HUES48 (cell line): ENCODE results near the gene ARFGAP1.

Experiments
- H3K27ac ChIP-seq: one replicate; pipeline ENCODE4 v1.7.0; 2013; ENCODE audit warnings: low read depth, low read length, inconsistent platforms
- H3K27me3 ChIP-seq: 2 replicates; pipeline ENCODE4 v1.6.1; 2013; ENCODE audit warnings: mild to moderate bottlenecking, low read length; ENCODE audit not compliant: control insufficient read depth, insufficient read depth
- H3K36me3 ChIP-seq: 2 replicates; pipeline ENCODE4 v1.6.1; 2013; ENCODE audit warnings: low read length; ENCODE audit not compliant: control insufficient read depth, insufficient read depth
- H3K4me1 ChIP-seq: 2 replicates; pipeline ENCODE4 v1.6.1; 2013; ENCODE audit warnings: mild to moderate bottlenecking, low read length; ENCODE audit not compliant: control insufficient read depth, insufficient read depth
- H3K4me3 ChIP-seq: 2 replicates; pipeline ENCODE4 v1.5.1; 2013; ENCODE audit warnings: mild to moderate bottlenecking, low read depth, low read length
- H3K9ac ChIP-seq: 2 replicates; pipeline ENCODE4 v1.6.1; 2013; ENCODE audit warnings: mild to moderate bottlenecking, low read depth, low read length, moderate library complexity
- H3K9me3 ChIP-seq: 2 replicates; pipeline ENCODE4 v1.6.1; 2013; ENCODE audit warnings: low read length; ENCODE audit not compliant: control insufficient read depth, insufficient read depth

Gene ARFGAP1

DNA sequence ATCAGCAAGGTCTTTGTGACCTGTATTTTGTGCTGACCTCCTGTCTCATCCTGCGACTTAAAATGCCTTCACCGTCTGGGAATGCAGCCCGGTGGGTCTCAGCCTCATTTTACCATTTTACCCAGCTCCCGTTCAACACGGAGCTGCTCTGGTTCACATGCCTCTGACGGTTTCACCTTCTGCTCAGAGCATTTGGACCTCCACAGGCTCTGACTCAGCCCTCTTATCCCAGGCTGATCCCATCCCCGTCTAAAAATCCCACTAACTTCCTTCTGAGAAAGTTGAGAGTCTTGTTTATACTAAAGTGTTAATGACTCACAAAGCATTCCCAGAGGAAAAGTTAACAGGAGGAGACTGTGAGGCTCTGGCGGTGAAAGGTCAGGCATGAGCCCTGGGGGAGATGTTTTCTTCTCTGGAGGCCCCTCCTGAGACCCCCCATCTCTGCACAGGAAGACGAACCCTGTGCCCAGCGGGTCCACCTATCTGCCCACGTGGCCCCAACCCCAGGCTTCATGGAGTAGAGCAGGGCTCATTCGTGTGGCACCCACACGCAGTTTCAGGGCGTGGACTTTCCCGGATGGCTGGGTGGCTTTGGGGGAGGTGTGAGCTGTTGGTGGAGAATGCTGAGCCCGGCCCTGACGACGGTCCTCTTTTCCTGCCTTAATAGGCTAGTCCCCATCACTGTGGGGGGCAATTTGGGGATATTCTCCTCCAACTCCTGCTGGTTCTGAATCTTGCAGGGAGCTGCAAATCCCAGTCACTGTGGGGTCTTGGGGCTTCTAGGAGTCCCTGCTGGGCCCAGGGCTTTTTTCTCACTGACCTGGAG, 40.2 kb upstream of the ARFGAP1 start:
- H3K9ac ChIP-seq = no peak overlapping the region
- H3K27ac ChIP-seq = peak overlapping the region; percentile 60
- peaks cover 2% of the 10 kb centered on the region for H3K27me3 ChIP-seq
- H3K4me1 ChIP-seq = peaks cover 30% of the 10 kb centered on the region
- H3K4me3 ChIP-seq = no peak overlapping the region
- no peaks in the 10 kb centered on the region for H3K36me3 ChIP-seq
- no peaks in the 10 kb centered on the region for H3K9me3 ChIP-seq

DNA sequence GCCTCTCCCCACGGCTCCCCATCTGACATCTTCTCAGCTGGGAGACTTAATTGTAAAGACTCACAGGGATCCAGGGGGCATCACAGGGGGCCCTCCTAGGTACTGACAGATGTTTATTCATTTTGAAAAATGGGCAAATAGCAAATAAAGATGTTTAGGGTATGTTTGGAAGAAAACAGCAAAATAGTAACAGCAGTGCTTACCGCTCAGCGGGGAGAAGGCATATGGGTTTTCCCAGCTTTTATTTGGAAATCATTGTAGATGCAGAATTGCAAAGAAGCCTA, 39.6 kb upstream of the ARFGAP1 start:
- Histone ChIP-seq H3K4me1 (peaks cover 30% of the 10 kb centered on the region), H3K9me3 (no peaks in the 10 kb centered on the region), H3K4me3 (no peak overlapping the region), H3K9ac (no peak overlapping the region), H3K36me3 (no peaks in the 10 kb centered on the region), H3K27ac (peak overlapping the region; percentile 60), H3K27me3 (peaks cover 2% of the 10 kb centered on the region)

DNA sequence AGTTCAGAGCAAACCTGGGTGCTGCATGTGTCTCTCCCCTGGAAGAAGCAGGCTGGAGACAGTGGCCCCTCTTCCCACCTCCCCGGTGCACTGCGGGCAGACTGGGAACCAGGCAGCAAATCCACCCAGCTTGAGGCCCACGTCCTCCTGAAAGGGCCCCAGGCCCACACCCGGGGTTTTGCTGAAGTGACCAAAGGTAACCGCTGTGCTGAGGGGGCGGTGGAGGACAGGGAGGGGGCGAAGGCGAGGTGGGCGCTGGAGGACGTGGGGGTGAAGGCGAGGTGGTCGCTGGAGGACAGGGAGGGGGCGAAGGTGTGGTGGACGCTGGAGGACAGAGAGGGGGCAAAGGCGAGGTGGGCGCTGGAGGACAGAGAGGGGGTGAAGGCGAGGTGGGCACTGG, 38.7 kb upstream of the ARFGAP1 start:
- Histone ChIP-seq H3K36me3 (no peaks in the 10 kb centered on the region), H3K27ac (no peak overlapping the region), H3K4me3 (no peak overlapping the region), H3K27me3 (peaks cover 2% of the 10 kb centered on the region), H3K9me3 (no peaks in the 10 kb centered on the region), H3K9ac (no peak overlapping the region), H3K4me1 (peaks cover 26% of the 10 kb centered on the region)

DNA sequence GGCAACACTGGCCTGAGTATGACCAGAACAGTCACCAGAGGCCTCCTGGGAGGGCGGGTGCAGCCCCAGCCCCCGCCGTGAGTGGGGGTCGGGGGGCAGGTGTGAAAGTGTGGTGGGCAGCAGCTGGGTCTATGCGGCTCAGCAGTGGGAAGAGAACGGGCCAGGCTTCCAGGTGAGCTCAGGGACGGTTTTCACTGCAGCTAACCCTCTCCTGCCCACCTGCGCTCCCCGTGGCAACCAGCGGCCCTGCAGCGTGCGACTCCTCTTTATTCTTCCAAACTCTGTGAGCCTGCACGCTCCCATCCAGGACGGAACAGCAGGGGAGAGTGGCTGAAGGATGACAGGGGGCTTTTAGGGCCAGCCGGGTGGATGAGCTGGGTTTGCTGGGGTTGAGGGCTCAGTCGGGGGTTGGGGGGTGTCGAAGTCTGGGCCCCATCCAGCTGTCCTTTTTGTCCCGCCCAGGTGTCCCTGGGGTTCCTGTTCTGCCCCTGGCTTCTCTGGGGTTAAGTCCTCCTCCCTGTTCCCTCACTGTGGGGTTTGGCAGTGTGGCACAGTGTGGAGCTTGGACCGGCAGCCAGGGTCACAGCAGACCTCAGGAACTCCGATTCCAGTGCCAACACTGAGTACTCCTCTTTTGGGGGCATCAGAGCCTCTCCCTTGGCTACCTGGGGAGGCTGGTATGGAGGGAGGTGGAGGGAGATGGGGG, 37.8 kb upstream of the ARFGAP1 start:
- Histone ChIP-seq H3K9ac (no peak overlapping the region), H3K4me3 (0 out of 2 replicates have a peak overlapping the region, but pooled peaks have one; percentile 29), H3K27me3 (no peaks in the 10 kb centered on the region; the same call in 1 of the 2 replicates), H3K4me1 (peaks cover 17% of the 10 kb centered on the region), H3K27ac (no peak overlapping the region), H3K9me3 (no peaks in the 10 kb centered on the region), H3K36me3 (no peaks in the 10 kb centered on the region)

DNA sequence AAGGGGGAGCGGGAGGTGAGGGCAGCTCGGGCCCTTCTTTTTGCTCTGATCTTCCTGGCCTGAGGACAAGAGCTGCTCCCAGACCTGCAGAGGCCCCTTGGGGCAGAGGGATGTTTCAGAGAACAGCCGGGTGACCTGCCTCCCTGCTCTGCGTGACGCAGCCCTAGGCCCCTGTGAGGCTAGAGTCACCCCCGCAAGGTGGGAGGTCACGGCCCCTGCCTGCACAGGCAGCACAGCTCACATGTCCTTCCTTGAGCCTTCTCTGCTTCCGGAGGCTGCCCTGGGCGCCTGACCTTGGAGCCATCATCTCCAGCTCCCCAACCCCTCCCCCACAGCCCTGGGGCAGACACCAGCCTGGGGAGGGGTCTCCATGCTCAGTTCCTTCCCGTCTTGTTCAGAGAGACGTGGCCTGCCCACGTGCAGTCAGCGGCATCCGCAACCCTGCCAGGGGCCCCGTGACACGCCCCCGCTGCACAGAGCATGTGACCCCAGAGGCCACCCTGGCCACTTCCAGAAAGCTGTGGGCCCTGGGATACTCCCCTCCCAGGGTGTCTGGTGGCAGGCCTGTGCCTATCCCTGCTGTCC, 37.1 kb upstream of the ARFGAP1 start, which contains the start of gene BIRC7:
TSS of gene BIRC7 (plus strand) at position 507 of the 585 bp plus-strand sequence. CDS start 192 bp downstream, outside the sequence.
- no peak within 1 kb of the TSS for H3K27ac ChIP-seq
- no peak within 1 kb of the TSS for H3K9ac ChIP-seq
- no peaks in the 10 kb centered on the region for H3K36me3 ChIP-seq
- H3K4me3 ChIP-seq = 0 out of 2 replicates have a peak within 1 kb of the TSS, but pooled peaks have one; percentile 29
- peaks cover 11% of the 10 kb centered on the region for H3K4me1 ChIP-seq
- H3K9me3 ChIP-seq = no peaks in the 10 kb centered on the region
- no peaks in the 10 kb centered on the region; the same call in 1 of the 2 replicates for H3K27me3 ChIP-seq

DNA sequence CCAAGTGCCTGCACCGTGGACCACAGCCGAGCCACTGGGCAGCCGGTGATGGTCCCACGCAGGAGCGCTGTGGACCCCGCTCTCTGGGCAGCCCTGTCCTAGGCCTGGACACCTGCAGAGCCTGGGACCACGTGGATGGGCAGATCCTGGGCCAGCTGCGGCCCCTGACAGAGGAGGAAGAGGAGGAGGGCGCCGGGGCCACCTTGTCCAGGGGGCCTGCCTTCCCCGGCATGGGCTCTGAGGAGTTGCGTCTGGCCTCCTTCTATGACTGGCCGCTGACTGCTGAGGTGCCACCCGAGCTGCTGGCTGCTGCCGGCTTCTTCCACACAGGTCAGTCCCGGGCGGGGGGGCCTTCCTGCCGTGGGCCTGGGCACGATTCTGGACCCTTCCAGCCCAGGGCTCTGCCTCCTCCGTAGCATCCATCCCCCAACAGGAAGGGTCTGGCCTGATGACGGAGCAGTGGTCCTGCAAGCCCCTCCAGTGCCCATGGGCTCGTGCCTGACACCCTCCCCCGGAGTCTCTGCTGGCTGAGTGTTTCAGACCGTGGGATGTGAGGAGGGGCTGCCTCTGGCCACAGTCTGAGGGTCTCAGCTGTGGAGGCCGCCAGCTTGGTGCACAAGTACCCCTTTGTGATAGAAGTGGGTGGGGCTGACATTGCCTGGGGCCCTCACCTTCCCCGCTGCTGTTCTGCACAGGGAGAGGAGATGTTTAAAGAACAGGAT, 36.3 kb upstream of the ARFGAP1 start:
- no peaks in the 10 kb centered on the region; the same call in 1 of the 2 replicates for H3K27me3 ChIP-seq
- no peak overlapping the region for H3K4me3 ChIP-seq

DNA sequence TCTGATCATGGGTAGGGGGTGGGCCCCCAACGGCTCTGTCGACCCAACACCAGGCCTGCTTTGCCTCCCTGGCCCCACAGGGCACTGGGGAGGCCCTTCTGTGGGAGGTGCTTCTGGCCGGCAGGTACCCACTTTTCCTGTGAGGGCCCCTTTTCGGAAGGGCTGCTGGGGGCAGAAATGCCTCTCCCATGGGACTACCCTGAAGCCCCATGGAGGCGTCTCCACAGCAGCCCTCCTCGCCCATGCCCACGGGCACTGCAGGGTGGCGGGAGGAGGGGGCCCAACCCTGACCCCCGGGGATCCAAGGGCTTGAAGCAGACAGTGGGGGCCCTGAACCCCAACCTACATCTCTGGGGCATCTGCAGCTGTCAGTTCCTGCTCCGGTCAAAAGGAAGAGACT, 34.6 kb upstream of the ARFGAP1 start:
- H3K27me3 ChIP-seq = no peaks in the 10 kb centered on the region
- H3K4me3 ChIP-seq = no peak overlapping the region
- no peak overlapping the region for H3K27ac ChIP-seq
- H3K36me3 ChIP-seq = no peaks in the 10 kb centered on the region
- H3K9ac ChIP-seq = no peak overlapping the region
- H3K9me3 ChIP-seq = no peaks in the 10 kb centered on the region
- peaks cover 8% of the 10 kb centered on the region for H3K4me1 ChIP-seq

More for the DNA sequence above, 36.3 kb upstream of the ARFGAP1 start:
- H3K4me1 ChIP-seq = peaks cover 8% of the 10 kb centered on the region
- H3K9me3 ChIP-seq = no peaks in the 10 kb centered on the region
- no peak overlapping the region for H3K27ac ChIP-seq
- no peaks in the 10 kb centered on the region for H3K36me3 ChIP-seq
- no peak overlapping the region for H3K9ac ChIP-seq

DNA sequence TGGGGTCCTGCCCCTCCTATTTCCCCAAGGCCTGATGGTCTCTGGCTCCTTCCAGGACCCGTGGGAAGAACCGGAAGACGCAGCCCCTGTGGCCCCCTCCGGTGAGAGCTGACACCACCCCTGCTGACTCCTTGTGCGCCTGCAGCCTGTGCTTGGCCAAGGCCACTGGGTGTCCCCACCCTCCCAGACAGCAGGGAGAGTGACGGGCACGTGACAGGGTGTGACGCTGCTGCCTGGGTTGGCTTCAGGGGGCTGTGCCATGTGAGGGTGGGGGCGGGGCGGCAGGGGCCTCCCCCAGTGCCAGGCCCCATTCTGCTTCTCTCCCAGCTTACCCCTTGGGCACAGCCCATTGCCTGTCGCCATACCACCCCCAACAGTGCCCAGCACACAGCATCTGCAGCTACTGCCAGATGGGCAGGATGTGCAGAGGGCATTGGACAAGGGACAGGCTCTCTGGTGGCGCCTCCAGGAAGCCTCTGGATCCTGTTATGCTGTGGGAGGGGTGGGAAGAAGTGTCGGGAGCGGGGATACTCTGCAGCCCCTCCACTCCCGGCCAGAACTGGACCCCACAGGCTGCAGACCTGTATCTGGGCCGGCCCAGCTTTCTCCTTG, 34.0 kb upstream of the ARFGAP1 start:
- Histone ChIP-seq H3K9me3 (no peaks in the 10 kb centered on the region), H3K36me3 (no peaks in the 10 kb centered on the region), H3K27me3 (no peaks in the 10 kb centered on the region), H3K9ac (no peak overlapping the region), H3K4me1 (peaks cover 8% of the 10 kb centered on the region), H3K4me3 (no peak overlapping the region), H3K27ac (no peak overlapping the region)

DNA sequence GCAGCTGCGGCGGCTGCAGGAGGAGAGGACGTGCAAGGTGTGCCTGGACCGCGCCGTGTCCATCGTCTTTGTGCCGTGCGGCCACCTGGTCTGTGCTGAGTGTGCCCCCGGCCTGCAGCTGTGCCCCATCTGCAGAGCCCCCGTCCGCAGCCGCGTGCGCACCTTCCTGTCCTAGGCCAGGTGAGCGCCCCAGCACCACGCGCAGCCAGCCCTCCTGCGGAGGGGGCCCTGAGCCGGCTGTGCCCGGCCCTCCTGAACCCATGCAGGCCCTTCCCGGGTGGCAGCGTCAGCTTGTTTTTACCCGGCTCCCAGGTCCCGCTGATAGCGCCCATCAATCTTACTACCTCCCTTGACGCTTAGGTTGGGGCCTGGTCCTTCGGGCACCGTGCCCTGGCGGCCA, 33.2 kb upstream of the ARFGAP1 start:
- no peak overlapping the region for H3K27ac ChIP-seq
- H3K4me1 ChIP-seq = peaks cover 5% of the 10 kb centered on the region; the same call in 1 of the 2 replicates
- H3K36me3 ChIP-seq = no peaks in the 10 kb centered on the region
- H3K9ac ChIP-seq = no peak overlapping the region
- H3K9me3 ChIP-seq = no peaks in the 10 kb centered on the region
- no peaks in the 10 kb centered on the region for H3K27me3 ChIP-seq
- H3K4me3 ChIP-seq = no peak overlapping the region

DNA sequence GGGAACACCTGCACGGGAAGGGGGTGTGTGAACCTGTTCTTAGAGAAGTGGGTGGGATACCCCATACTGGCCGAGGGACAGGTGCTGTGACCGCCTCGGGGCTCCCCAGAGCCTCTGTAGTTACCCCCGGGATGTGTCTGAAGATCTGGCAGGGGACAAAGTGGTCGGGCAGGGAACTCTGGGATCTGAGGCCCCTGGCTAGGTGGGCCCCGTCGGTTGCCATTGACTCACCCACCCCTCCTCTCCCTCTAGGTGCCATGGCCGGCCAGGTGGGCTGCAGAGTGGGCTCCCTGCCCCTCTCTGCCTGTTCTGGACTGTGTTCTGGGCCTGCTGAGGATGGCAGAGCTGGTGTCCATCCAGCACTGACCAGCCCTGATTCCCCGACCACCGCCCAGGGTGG, 32.6 kb upstream of the ARFGAP1 start:
- H3K27me3 ChIP-seq = no peaks in the 10 kb centered on the region
- H3K36me3 ChIP-seq = no peaks in the 10 kb centered on the region
- H3K4me1 ChIP-seq = peaks cover under 1% of the 10 kb centered on the region; the same call in 1 of the 2 replicates
- no peak overlapping the region for H3K27ac ChIP-seq
- H3K9me3 ChIP-seq = no peaks in the 10 kb centered on the region
- no peak overlapping the region for H3K4me3 ChIP-seq
- no peak overlapping the region for H3K9ac ChIP-seq
